Measurements from ENCODE around the gene CD99L2.
"Not testable (repeated sequence)": the region's sequence is repeated elsewhere in the genome, so short reads cannot be mapped to it uniquely, and the experiment has no call there.

The CD99L2 gene

DNA sequence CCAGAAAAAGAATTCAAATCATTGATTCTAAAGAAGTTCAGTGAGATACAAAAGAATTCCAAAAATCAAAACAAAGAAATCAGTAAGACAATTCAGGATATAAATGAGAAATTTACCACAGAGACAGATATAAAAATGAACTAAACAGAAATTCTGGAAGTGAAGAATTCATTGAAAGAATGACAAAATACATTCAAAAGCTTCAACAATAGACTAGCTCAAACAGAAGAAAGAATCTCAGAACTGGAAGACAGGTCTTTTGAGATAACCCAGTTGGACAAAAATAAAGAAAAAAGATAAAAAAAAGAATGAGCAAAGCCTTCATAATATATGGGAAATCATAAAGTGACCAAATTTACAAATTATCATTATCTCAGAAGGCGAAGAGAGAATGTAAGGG is 41.7 kb downstream of the CD99L2 start:
- no peak for DNase-seq (ENCODE audit: low read depth, low spot score)

DNA sequence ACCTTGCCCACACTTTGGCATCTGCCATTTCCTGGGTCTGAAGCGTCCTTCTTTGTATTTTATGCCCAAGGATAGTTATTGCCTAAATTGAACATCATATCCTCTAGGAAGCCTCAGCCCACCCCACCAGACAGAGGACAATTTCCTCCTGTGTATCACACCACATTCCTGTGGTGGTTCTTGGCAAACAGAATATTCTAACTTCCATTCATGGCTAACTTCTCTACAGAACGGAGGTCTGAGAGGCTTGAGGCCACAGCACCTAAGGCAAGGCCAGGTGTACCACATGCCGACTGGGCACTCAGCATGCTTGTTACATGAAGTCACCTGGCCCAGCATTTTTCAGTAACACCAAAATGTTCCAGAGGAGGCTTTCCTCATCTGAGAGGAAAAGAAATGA is 42.4 kb downstream of the CD99L2 start:
- DNase-seq (ENCODE audit: low read depth, low spot score), result no peak

DNA sequence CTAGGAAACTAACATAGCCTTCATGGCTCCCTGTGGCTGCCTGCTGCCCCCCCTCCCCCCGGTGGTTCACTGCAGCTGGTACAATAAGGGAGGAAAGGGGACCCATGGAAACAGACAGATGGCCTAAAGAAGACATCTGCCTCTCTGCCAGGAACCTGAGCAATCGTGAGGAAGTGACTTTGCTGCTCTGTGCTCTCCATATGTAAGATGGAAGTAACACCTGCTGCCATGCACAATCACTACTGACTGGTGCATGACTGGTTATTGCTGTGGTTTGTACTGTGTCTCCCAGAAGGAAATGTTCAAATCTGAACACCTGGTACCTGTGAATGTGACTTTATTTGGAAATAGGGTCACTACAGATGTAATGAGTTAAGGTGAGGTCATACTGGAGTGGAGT is 43.6 kb downstream of the CD99L2 start:
- DNase-seq (ENCODE audit: low read depth, low spot score), result no peak

DNA sequence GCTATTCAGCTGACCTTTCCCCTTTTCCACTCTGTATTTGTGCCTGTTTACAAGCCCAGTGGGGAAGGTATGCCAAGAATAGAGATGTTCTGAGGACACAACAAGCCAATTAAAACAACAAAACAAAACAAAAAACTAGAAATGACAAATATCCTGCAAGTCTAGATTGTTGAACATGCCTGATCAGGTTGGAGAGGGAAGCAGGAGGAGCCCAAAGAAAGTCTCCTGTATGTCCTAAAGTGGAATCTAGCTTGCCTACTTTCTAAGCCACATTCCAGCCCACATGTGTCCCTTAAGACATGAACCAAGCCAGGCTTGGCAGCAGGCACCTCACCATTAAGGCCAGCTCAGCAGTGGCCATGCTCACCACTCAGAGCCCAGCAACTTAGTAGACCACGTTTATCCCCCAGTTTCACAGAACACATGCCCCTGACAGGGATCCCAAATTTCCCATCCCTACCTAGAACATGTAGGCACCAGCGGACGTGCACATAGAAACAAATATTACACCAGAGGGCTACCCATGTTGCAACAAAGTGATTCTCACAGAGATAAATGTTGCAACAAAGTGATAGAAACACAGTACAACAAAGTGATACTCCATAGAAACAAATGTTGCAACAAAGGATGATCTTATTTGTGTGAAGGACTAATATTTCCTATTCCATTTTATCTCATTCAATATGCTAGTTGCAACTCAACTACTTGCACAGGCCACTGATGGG is 48.3 kb downstream of the CD99L2 start:
- no peak for DNase-seq (ENCODE audit: low read depth, low spot score)

GRCh38 chrX:150849486-150849885 is 49.0 kb downstream of the CD99L2 start:
- DNase-seq (ENCODE audit: low read depth, low spot score), result no peak

DNA sequence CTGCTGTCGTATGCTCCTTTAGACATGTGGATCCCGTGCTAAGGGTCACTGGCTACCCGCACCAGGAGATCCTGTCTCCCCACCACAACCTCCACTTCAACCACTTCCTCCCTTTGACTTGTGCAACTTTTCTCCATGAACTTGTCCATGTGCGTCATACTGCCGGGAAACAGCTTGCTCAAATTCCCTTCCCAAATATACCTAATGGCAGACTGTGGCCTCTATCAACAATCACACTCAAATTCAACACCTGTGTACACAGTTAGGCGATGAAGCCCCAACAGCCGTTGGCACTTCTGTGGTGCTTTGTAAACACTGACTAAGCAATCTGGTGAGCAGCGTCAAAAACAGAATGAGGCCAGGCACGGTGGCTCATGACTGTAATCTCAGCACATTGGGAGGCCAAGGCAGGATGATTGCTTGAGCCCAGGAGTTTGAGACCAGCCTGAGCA is 49.5 kb downstream of the CD99L2 start:
- DNase-seq (ENCODE audit: low read depth, low spot score), result peak; percentile 33

GRCh38 chrX:150847088-150847487 is 51.4 kb downstream of the CD99L2 start:
- DNase-seq (ENCODE audit: low read depth, low spot score), result no peak

GRCh38 chrX:150846130-150846529 is 52.3 kb downstream of the CD99L2 start:
- DNase-seq (ENCODE audit: low read depth, low spot score), result no peak

GRCh38 chrX:150845091-150845490 is 53.4 kb downstream of the CD99L2 start:
- no peak for DNase-seq (ENCODE audit: low read depth, low spot score)

DNA sequence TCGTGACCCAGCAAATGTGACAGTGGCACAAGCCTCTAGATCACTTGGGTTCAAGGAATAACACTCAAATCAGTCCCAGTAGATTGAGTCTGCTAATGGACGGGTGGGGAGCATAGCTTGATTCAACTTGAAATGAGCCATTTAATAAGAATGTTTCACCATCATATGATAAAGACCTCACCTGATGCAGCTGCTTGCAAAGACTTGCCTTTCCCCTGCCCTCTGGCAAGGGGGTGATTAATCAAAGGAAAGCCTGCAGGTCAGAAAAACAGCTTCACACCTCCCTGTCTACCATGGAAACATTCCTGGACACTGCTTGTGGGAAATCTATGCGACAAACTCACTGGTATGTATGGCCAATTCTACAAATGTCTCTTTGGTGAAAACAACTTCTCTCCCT is 54.5 kb downstream of the CD99L2 start:
- DNase-seq (ENCODE audit: low read depth, low spot score), result no peak

GRCh38 chrX:150842198-150842685 is 56.2 kb downstream of the CD99L2 start:
- no peak for DNase-seq (ENCODE audit: low read depth, low spot score)

- DNase-seq (ENCODE audit: low read depth, low spot score), result no peak
Measured at GRCh38 chrX:150841456-150842197, 56.8 kb downstream of the CD99L2 start.

- DNase-seq (ENCODE audit: low read depth, low spot score), result no peak
Measured at GRCh38 chrX:150837845-150838244, 60.6 kb downstream of the CD99L2 start.

- DNase-seq (ENCODE audit: low read depth, low spot score), result no peak
Measured at GRCh38 chrX:150834695-150835094, 63.8 kb downstream of the CD99L2 start.

DNA sequence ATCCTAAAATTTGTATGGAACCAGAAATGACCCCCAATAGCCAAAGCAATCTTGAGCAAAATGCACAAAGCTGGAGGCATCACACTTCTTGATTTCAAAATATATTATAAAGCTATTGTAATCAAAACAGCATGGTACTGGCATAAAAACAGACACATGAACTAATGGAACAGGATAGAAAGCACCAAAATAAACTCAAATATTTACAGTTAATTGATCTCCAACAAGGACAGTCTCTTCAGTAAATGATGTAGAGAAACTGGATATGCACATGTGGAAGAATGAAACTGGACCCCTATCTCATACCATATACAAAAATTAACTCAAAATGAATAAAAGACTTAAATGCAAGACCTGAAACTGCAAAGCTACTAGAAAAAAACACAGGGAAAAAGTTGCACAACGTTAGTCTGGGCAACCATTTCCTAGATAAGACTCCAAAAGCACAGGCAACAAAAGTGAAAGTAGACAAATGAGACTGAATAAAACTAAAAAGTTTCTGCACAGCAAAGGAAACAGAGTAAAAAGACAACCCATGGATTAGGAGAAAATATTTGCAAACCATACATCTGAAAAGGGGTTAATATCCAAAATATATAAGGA is 64.9 kb downstream of the CD99L2 start:
- DNase-seq (ENCODE audit: low read depth, low spot score), result no peak

- DNase-seq (ENCODE audit: low read depth, low spot score), result no peak
Measured at GRCh38 chrX:150831863-150832262, 66.6 kb downstream of the CD99L2 start.

DNA sequence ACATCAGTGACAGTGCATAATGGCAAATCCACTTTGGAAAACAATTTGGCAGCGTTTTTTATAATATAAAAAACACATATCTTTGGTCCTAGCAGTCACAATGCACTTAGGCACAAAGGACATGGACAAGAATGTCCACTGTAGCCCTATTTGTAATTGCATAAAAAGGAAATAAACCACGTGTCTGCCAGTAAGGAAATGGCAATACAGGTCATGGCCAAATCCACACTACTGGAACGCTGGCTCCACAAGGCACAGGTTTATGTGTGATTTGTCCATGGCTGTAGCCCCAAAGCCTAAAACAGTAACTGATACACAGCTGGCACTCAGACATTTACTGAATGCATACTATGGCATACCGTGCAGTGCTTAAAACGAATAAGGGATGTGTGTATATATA is 69.7 kb downstream of the CD99L2 start:
- DNase-seq (ENCODE audit: low read depth, low spot score), result no peak

GRCh38 chrX:150824352-150824751 is 74.1 kb downstream of the CD99L2 start:
- DNase-seq (ENCODE audit: low read depth, low spot score), result not testable (repeated sequence)

GRCh38 chrX:150823826-150824225 is 74.6 kb downstream of the CD99L2 start:
- DNase-seq (ENCODE audit: low read depth, low spot score), result not testable (repeated sequence)

DNA sequence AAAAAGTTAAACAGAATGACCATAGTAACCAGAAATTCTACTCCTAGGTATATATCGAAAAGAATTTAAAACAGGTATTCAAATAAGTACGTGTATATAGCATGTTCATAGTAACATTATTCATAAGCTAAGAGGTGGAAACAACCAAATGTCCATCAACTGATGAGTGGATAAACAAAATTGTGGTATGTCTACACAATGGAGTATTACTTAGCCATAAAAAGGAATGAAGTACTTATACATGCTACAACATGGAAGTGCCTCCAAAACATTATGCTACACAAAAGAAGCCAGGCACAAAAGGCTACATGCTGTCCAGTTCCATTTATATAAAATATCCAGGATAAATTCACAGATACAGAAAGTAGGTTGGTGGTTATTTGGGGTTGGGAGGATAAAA is 76.5 kb downstream of the CD99L2 start:
- DNase-seq (ENCODE audit: low read depth, low spot score), result no peak

DNA sequence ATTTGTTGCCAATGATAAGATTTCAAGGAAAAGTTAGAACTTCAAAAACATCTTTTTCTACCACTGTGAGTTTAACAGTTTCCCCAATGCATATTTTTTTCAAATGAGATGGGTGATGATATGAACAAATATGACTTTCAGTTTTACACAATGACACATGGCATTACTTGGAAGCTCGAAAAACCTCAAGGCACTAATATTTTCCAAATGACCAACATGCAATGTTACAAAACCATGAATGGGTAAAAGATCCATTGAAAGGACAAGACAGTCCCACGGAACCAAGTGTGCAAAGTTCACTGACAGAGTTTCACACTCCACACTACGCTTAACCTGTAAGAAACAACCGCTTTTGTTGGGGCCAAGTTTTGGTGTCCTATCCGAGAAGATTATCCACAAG is 84.5 kb downstream of the CD99L2 start:
- DNase-seq (ENCODE audit: low read depth, low spot score), result no peak

- no peak for DNase-seq (ENCODE audit: low read depth, low spot score)
Measured at GRCh38 chrX:150806827-150807226, 91.6 kb downstream of the CD99L2 start.

DNA sequence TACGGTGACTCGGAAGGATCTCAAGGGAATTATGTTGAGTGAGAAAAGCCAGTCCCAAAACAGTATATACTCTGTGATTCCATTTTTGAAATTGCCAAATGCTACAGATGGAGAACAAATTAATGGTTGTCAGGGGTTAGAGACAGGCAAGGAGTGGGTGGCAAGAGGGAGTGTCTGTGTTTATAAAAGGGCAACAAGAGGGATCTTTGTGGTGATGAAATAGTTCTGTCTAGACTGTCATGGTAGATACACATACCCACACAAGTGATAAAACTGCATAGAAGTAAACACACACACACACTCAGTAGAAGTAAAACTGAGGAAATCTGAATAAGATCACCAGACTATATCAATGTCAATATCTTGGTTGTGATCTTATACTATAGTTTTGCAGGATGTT is 92.7 kb downstream of the CD99L2 start:
- DNase-seq (ENCODE audit: low read depth, low spot score), result no peak
